Nephron progenitor cell (in vitro differentiated cells): ENCODE measurements around the gene COG2.
"Not testable (repeated sequence)": the region's sequence is repeated elsewhere in the genome, so short reads cannot be mapped to it uniquely, and the experiment has no call there.

Source experiments
- DNase-seq: peaks from one replicate; pipeline ENCODE4 v3.0.0; 2021
- H3K27ac Mint-ChIP-seq: 2 replicates; pipeline ENCODE4 v1.8.0; 2021; ENCODE audit warnings: mild to moderate bottlenecking, moderate library complexity, mixed read lengths
- H3K27me3 Mint-ChIP-seq: 2 replicates; pipeline ENCODE4 v1.8.0; 2021; ENCODE audit warnings: mild to moderate bottlenecking, low read depth, mixed read lengths; ENCODE audit not compliant: poor library complexity
- H3K36me3 Mint-ChIP-seq: 2 replicates; pipeline ENCODE4 v1.8.0; 2021; ENCODE audit warnings: low read depth, mixed read lengths
- H3K4me1 Mint-ChIP-seq: 2 replicates; pipeline ENCODE4 v1.8.0; 2021; ENCODE audit warnings: mixed read lengths
- H3K4me3 Mint-ChIP-seq: 2 replicates; pipeline ENCODE4 v1.8.0; 2021; ENCODE audit warnings: mild to moderate bottlenecking, moderate library complexity, mixed read lengths
- H3K9me3 Mint-ChIP-seq: 2 replicates; pipeline ENCODE4 v1.8.0; 2021; ENCODE audit warnings: mild to moderate bottlenecking, moderate library complexity, mixed read lengths
- CTCF ChIP-seq: fragments of 200-600 bp; sonication (generic); IDR thresholded peaks from 2 replicates; pipeline ENCODE4 v1.5.0; 2021; ENCODE audit warnings: antibody characterized with exemption

Gene COG2

GRCh38 chr1:230713915-230714764 lies 71.9 kb downstream of the COG2 start, which contains the start of gene AGT:
Gene AGT (minus strand): TSS chr1:230714122. CDS start chr1:230710823, 3,299 bp downstream.
- Mint-ChIP-seq H3K9me3 (peaks cover 10% of the 10 kb centered on the region), H3K27me3 (peaks cover 14% of the 10 kb centered on the region), H3K4me1 (peaks cover 25% of the 10 kb centered on the region), H3K27ac (peak within 1 kb of the TSS; percentile 88), H3K4me3 (peak within 1 kb of the TSS; percentile 18), H3K36me3 (no peaks in the 10 kb centered on the region)
- DNase-seq, result no peak
- no peak for TF ChIP-seq CTCF

GRCh38 chr1:230715510-230715909 lies 73.2 kb downstream of the COG2 start:
- Mint-ChIP-seq H3K4me3 (no peak overlapping the region), H3K4me1 (peaks cover 25% of the 10 kb centered on the region), H3K27me3 (peaks cover 14% of the 10 kb centered on the region), H3K36me3 (no peaks in the 10 kb centered on the region), H3K9me3 (peaks cover 10% of the 10 kb centered on the region), H3K27ac (no peak overlapping the region)
- no peak for DNase-seq
- no peak for TF ChIP-seq CTCF

- H3K4me3 Mint-ChIP-seq, H3K36me3 Mint-ChIP-seq, DNase-seq, H3K27ac Mint-ChIP-seq, H3K27me3 Mint-ChIP-seq: not testable (repeated sequence)
- Mint-ChIP-seq H3K9me3 (peaks cover 14% of the 10 kb centered on the region), H3K4me1 (peaks cover 25% of the 10 kb centered on the region)
Observed at GRCh38 chr1:230716453-230716852, 74.2 kb downstream of the COG2 start.

GRCh38 chr1:230717251-230717650 lies 75.0 kb downstream of the COG2 start:
- no peak overlapping the region for H3K4me3 Mint-ChIP-seq
- peaks cover 9% of the 10 kb centered on the region for H3K27me3 Mint-ChIP-seq
- H3K9me3 Mint-ChIP-seq, result peaks cover 22% of the 10 kb centered on the region
- peaks cover 5% of the 10 kb centered on the region for H3K36me3 Mint-ChIP-seq
- TF ChIP-seq CTCF, result no peak
- no peak overlapping the region for H3K27ac Mint-ChIP-seq
- DNase-seq, result no peak
- H3K4me1 Mint-ChIP-seq, result peaks cover 25% of the 10 kb centered on the region

GRCh38 chr1:230721849-230722522 lies 79.7 kb downstream of the COG2 start:
- H3K4me1 Mint-ChIP-seq, DNase-seq, H3K27me3 Mint-ChIP-seq, H3K36me3 Mint-ChIP-seq, H3K4me3 Mint-ChIP-seq, H3K27ac Mint-ChIP-seq: not testable (repeated sequence)
- peaks cover 24% of the 10 kb centered on the region for H3K9me3 Mint-ChIP-seq

GRCh38 chr1:230725256-230726012 lies 83.2 kb downstream of the COG2 start:
- H3K4me3 Mint-ChIP-seq, result no peak overlapping the region
- peaks cover 12% of the 10 kb centered on the region for H3K4me1 Mint-ChIP-seq
- peaks cover 5% of the 10 kb centered on the region for H3K36me3 Mint-ChIP-seq
- DNase-seq, result no peak
- no peak for TF ChIP-seq CTCF
- no peak overlapping the region for H3K27ac Mint-ChIP-seq
- peaks cover 9% of the 10 kb centered on the region for H3K27me3 Mint-ChIP-seq
- H3K9me3 Mint-ChIP-seq, result peaks cover 28% of the 10 kb centered on the region
